Hematopoietic multipotent progenitor cell (in vitro differentiated cells): Measurements from ENCODE around the gene RHBDF2. TPM values are rescaled to one million over a fixed set of nuclear protein-coding genes. Genes with fewer than 3 reads are reported as not detected.

ENCODE experiments used
- DNase-seq, 3 donors: peaks; one replicate each; pipeline ENCODE4 v3.0.0-alpha.2; 2011 to 2015; ENCODE audit warnings: low read depth in 2 of 3, low spot score in 2 of 3
- total RNA-seq: library from RNA; depleted of rRNA; stranded (reverse); fragments of >200 nt; gene quantifications from one replicate; pipeline ENCODE4 v1.2.3, GENCODE V29; 2012

The RHBDF2 gene
- total RNA-seq, 1 donor = 13.7 TPM

GRCh38 chr17:76422860-76423259 lies 78.4 kb downstream of the RHBDF2 start:
- no peak for DNase-seq

- no peak for DNase-seq
Measured at GRCh38 chr17:76422406-76422805, 78.8 kb downstream of the RHBDF2 start.

- DNase-seq = no peak
Measured at GRCh38 chr17:76421044-76421407, 80.2 kb downstream of the RHBDF2 start.

Other genes with a start within 250 kb of the RHBDF2 start
- 31.0 TPM for gene UBALD2, start 236.1 kb downstream of the RHBDF2 start, total RNA-seq
- 3.0 TPM for gene QRICH2, start 193.1 kb downstream of the RHBDF2 start, total RNA-seq
- 39.6 TPM for gene PRPSAP1, start 147.5 kb downstream of the RHBDF2 start, total RNA-seq
- gene SPHK1, start 116.8 kb downstream of the RHBDF2 start, total RNA-seq = 7.5 TPM
- 46.3 TPM for gene UBE2O, start 48.3 kb downstream of the RHBDF2 start, total RNA-seq
- under 0.01 TPM for gene AANAT, start 33.8 kb downstream of the RHBDF2 start, total RNA-seq
- 1.1 TPM for gene CYGB, start 36.3 kb upstream of the RHBDF2 start, total RNA-seq
- 0.81 TPM for gene PRCD, start 38.6 kb upstream of the RHBDF2 start, total RNA-seq
- gene ST6GALNAC2, start 84.4 kb upstream of the RHBDF2 start, total RNA-seq = 0.81 TPM
- gene ST6GALNAC1, start 142.3 kb upstream of the RHBDF2 start, total RNA-seq = 1.6 TPM
- 3.2 TPM for gene MXRA7, start 209.5 kb upstream of the RHBDF2 start, total RNA-seq
- gene JMJD6, start 225.2 kb upstream of the RHBDF2 start, total RNA-seq = 16.7 TPM
- 43.4 TPM for gene METTL23, start 225.4 kb upstream of the RHBDF2 start, total RNA-seq
- 375 TPM for gene SRSF2, start 235.9 kb upstream of the RHBDF2 start, total RNA-seq
- 26.7 TPM for gene MFSD11, start 236.7 kb upstream of the RHBDF2 start, total RNA-seq